Lung (tissue), 12 donors: ENCODE measurements around the gene MRC2. TPM values are rescaled to one million over a fixed set of nuclear protein-coding genes. Genes with fewer than 3 reads are reported as not detected.

ENCODE experiments used
- ATAC-seq: fragments of 200-7000 bp; cut with Tn5 transposase; one replicate; pipeline ENCODE4 v1.9.1; 2020; ENCODE audit warnings: moderate number of reproducible peaks; ENCODE audit not compliant: insufficient read depth, low FRiP score
- DNase-seq, 3 donors: peaks; one replicate each; pipeline ENCODE4 v3.0.0-alpha.2; 2013 to 2017
- H3K27ac ChIP-seq, 2 donors: one replicate each; pipeline ENCODE4 v1.5.1; 2013; ENCODE audit warnings: mild to moderate bottlenecking in 2 of 2, moderate library complexity in 2 of 2, control low read depth in 1 of 2, inconsistent platforms in 1 of 2, low read depth in 1 of 2, low read length in 1 of 2
- H3K27me3 ChIP-seq, 3 donors: one replicate each; pipeline ENCODE4 v1.5.1; 2013; ENCODE audit warnings: low read length in 2 of 3; ENCODE audit not compliant: control insufficient read depth in 3 of 3, insufficient read depth in 3 of 3
- H3K36me3 ChIP-seq, 4 donors: one replicate each; pipeline ENCODE4 v1.5.1; 2013; ENCODE audit warnings: low read length in 4 of 4, mild to moderate bottlenecking in 1 of 4, moderate library complexity in 1 of 4; ENCODE audit not compliant: control insufficient read depth in 4 of 4, insufficient read depth in 4 of 4
- H3K4me1 ChIP-seq, 5 donors: one replicate each; pipeline ENCODE4 v1.5.1; 2013; ENCODE audit warnings: low read length in 5 of 5, mild to moderate bottlenecking in 2 of 5, moderate library complexity in 1 of 5; ENCODE audit not compliant: control insufficient read depth in 5 of 5, insufficient read depth in 5 of 5
- H3K4me3 ChIP-seq: one replicate; pipeline ENCODE4 v1.5.1; 2013; ENCODE audit warnings: mild to moderate bottlenecking, control low read depth, moderate library complexity
- H3K9ac ChIP-seq, 2 donors: one replicate each; pipeline ENCODE4 v1.5.1; 2013; ENCODE audit warnings: low read length in 2 of 2, control low read depth in 1 of 2; ENCODE audit not compliant: insufficient read depth in 1 of 2
- H3K9me3 ChIP-seq, 4 donors: one replicate each; pipeline ENCODE4 v1.5.1; 2013; ENCODE audit warnings: low read length in 3 of 4, mild to moderate bottlenecking in 1 of 4, moderate library complexity in 1 of 4; ENCODE audit not compliant: control insufficient read depth in 4 of 4, insufficient read depth in 3 of 4
- WGBS, 2 donors: extraction: QIAGEN DNeasy Blood & Tissue Kit; methylation state at CpG; one replicate each; pipeline ENCODE4 v1.1.7; 2013; 5-methylcytosine and 5-hydroxymethylcytosine counted together
- polyA plus RNA-seq, 2 donors: library from polyadenylated mRNA; stranded (reverse); fragments of 200-250 nt; gene quantifications; one replicate each; pipeline ENCODE4 v1.2.1, GENCODE V29; 2013
- total RNA-seq, 2 donors: library from RNA; depleted of rRNA in 1 of 2; stranded (reverse); fragments of >200 nt in 1 of 2; gene quantifications; one replicate each; pipeline ENCODE4 v1.2.1, GENCODE V29; 2014 to 2021
- TF ChIP-seq, protein P1 (sequence below): IDR thresholded peaks from 2 replicates; pipeline ENCODE4 v1.5.1; 2012; ENCODE audit warnings: mild to moderate bottlenecking; ENCODE audit errors: control extremely low read depth, extremely low read depth
- donor health status: control.
- donor health status: control.
- donor health status: Bipolar disorder and iron deficiency.
- donor health status: healthy.
- donor health status: DM: yes; HTN: yes; CAD: no.

Gene MRC2
- total and polyA plus RNA-seq, 4 donors: 15.9 to 82.3 (median 68.5) TPM

GRCh38 chr17:62681939-62682381 lies 54.5 kb downstream of the MRC2 start:
- Histone ChIP-seq H3K27me3 (no peaks in the 10 kb centered on the region), H3K27ac (no peak overlapping the region), H3K9me3 (no peaks in the 10 kb centered on the region), H3K36me3 (peaks cover 0 to 32% (median 11%) of the 10 kb centered on the region in 4 donors), H3K4me3 (no peak overlapping the region), H3K4me1 (no peaks in the 10 kb centered on the region), H3K9ac (no peak overlapping the region)
- DNase-seq (no peak), ATAC-seq (no peak)
- TF ChIP-seq, protein P1, sequence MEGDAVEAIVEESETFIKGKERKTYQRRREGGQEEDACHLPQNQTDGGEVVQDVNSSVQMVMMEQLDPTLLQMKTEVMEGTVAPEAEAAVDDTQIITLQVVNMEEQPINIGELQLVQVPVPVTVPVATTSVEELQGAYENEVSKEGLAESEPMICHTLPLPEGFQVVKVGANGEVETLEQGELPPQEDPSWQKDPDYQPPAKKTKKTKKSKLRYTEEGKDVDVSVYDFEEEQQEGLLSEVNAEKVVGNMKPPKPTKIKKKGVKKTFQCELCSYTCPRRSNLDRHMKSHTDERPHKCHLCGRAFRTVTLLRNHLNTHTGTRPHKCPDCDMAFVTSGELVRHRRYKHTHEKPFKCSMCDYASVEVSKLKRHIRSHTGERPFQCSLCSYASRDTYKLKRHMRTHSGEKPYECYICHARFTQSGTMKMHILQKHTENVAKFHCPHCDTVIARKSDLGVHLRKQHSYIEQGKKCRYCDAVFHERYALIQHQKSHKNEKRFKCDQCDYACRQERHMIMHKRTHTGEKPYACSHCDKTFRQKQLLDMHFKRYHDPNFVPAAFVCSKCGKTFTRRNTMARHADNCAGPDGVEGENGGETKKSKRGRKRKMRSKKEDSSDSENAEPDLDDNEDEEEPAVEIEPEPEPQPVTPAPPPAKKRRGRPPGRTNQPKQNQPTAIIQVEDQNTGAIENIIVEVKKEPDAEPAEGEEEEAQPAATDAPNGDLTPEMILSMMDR: no peak
- WGBS, 2 donors: 96% methylated on average over 8 of the region's 8 CpGs

GRCh38 chr17:62684179-62684578 lies 56.7 kb downstream of the MRC2 start:
- ATAC-seq (no peak), DNase-seq (no peak)
- Histone ChIP-seq H3K36me3 (peaks cover 0 to 35% (median 16%) of the 10 kb centered on the region in 4 donors), H3K27me3 (no peaks in the 10 kb centered on the region), H3K4me1 (no peaks in the 10 kb centered on the region), H3K4me3 (no peak overlapping the region), H3K27ac (no peak overlapping the region), H3K9me3 (no peaks in the 10 kb centered on the region), H3K9ac (no peak overlapping the region)
- 91 to 96% methylated on average over 4 of the region's 4 CpGs for WGBS, 2 donors
- TF ChIP-seq, protein P1: no peak

GRCh38 chr17:62687997-62688396 lies 60.5 kb downstream of the MRC2 start:
- 97 to 100% methylated on average over 4 of the region's 4 CpGs for WGBS, 2 donors
- TF ChIP-seq, protein P1: no peak
- no peak for DNase-seq

DNA sequence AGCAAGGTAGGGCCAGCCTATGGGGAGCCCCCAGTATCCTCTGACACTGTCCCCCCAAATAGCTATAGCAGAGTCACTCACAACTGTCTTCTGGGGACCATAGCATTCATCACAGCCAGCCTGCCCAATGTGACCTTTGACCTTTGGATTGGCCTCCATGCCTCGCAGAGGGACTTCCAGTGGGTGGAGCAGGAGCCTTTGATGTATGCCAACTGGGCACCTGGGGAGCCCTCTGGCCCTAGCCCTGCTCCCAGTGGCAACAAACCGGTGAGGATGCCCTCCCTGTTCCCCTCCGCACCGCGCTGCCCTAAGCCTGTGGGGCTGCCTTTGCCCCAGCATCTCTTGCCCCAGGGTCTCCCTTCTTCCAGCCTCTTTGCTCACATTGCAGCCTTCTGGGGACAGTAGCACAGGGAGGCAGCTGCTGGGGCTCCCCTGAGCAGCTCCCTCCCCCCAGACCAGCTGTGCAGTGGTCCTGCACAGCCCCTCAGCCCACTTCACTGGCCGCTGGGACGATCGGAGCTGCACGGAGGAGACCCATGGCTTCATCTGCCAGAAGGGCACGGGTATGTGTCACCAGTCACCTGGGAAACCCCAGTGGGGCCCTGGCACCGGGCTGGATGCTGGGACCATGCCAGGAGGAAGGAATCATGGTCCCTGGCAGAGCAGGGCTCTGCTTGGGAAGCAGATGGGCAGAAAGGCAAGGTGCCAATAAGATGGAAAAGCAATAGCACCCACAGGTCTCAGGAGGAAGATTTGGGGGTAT lies 61.1 kb downstream of the MRC2 start:
- DNase-seq (no peak), ATAC-seq (no peak)
- Histone ChIP-seq H3K4me1 (no peaks in the 10 kb centered on the region), H3K36me3 (peaks cover 0 to 51% (median 14%) of the 10 kb centered on the region in 4 donors), H3K27ac (peak overlapping the region in 1 of 2 donors; percentile 6), H3K9me3 (no peaks in the 10 kb centered on the region), H3K4me3 (no peak overlapping the region), H3K9ac (no peak overlapping the region), H3K27me3 (no peaks in the 10 kb centered on the region)
- TF ChIP-seq, protein P1: no peak
- 79 to 87% methylated on average over 11 of the region's 11 CpGs for WGBS, 2 donors

More at GRCh38 chr17:62687997-62688396, 60.5 kb downstream of the MRC2 start:
- Histone ChIP-seq H3K27ac (no peak overlapping the region), H3K9me3 (no peaks in the 10 kb centered on the region), H3K27me3 (no peaks in the 10 kb centered on the region), H3K36me3 (peaks cover 0 to 47% (median 15%) of the 10 kb centered on the region in 4 donors), H3K4me3 (no peak overlapping the region), H3K9ac (no peak overlapping the region), H3K4me1 (no peaks in the 10 kb centered on the region)
- no peak for ATAC-seq
